Fibroblast of upper back skin (primary cell): ENCODE measurements around the gene SLC25A53.
"Not testable (repeated sequence)": the region's sequence is repeated elsewhere in the genome, so short reads cannot be mapped to it uniquely, and the experiment has no call there.

Source experiments
- DNase-seq: peaks from one replicate; pipeline ENCODE4 v3.0.0-alpha.2; 2013

SLC25A53 gene

GRCh38 chrX:104054956-104055355, 101.9 kb downstream of the SLC25A53 start:
- DNase-seq, result not testable (repeated sequence)
